Liver (tissue), 3 donors: ENCODE results near the gene MYL6.

Source experiments
- EGR1 ChIP-seq, 2 donors: IDR thresholded peaks; 2 replicates each; pipeline ENCODE4 v1.6.1; 2016 to 2018; ENCODE audit warnings: antibody characterized with exemption in 2 of 2, low read depth in 2 of 2
- GABPA ChIP-seq, 2 donors: IDR thresholded peaks in 1 of 2; conservative IDR thresholded peaks in 1 of 2; 2 replicates each; pipeline ENCODE4 v1.6.1; 2016; ENCODE audit warnings: antibody characterized with exemption in 2 of 2, mild to moderate bottlenecking in 1 of 2, moderate library complexity in 1 of 2
- HNF4A ChIP-seq, 2 donors: conservative IDR thresholded peaks; 2 replicates each; pipeline ENCODE4 v1.6.1; 2016; ENCODE audit warnings: antibody characterized with exemption in 2 of 2, mild to moderate bottlenecking in 2 of 2
- HNF4G ChIP-seq: IDR thresholded peaks from 2 replicates; pipeline ENCODE4 v1.6.1; 2016; ENCODE audit warnings: antibody characterized with exemption
- JUND ChIP-seq, 2 donors: IDR thresholded peaks; 2 replicates each; pipeline ENCODE4 v1.6.1; 2016; ENCODE audit warnings: antibody characterized with exemption in 2 of 2
- RAD21 ChIP-seq, 2 donors: IDR thresholded peaks; 2 replicates each; pipeline ENCODE4 v1.6.1; 2016; ENCODE audit warnings: antibody characterized with exemption in 2 of 2, mild to moderate bottlenecking in 2 of 2
- RXRA ChIP-seq, 2 donors: IDR thresholded peaks; 2 replicates each; pipeline ENCODE4 v1.6.1; 2017 to 2018; ENCODE audit warnings: antibody characterized with exemption in 2 of 2, mild to moderate bottlenecking in 1 of 2
- SP1 ChIP-seq: IDR thresholded peaks from 2 replicates; pipeline ENCODE4 v1.6.1; 2018; ENCODE audit warnings: antibody characterized with exemption, mild to moderate bottlenecking
- YY1 ChIP-seq: IDR thresholded peaks from 2 replicates; pipeline ENCODE4 v1.6.1; 2016; ENCODE audit warnings: antibody characterized with exemption, mild to moderate bottlenecking
- TF ChIP-seq, protein P1 (sequence below): fragments of 150-350 bp; IDR thresholded peaks from 2 replicates; pipeline ENCODE4 v1.5.1; 2017; ENCODE audit warnings: improper control_type of control experiment, low read depth, low read length; ENCODE audit not compliant: missing input control
- TF ChIP-seq, protein P2 (sequence below): IDR thresholded peaks from 2 replicates; pipeline ENCODE4 v1.6.1; 2016; ENCODE audit warnings: antibody characterized with exemption
- TF ChIP-seq, protein P3 (sequence below): IDR thresholded peaks from 2 replicates; pipeline ENCODE4 v1.6.1; 2016; ENCODE audit warnings: antibody characterized with exemption
- TF ChIP-seq, protein P4 (sequence below): IDR thresholded peaks from 2 replicates; pipeline ENCODE4 v1.6.1; 2016; ENCODE audit warnings: antibody characterized with exemption, mild to moderate bottlenecking
- donor health status: healthy.
- donor health status: healthy.

DNA sequence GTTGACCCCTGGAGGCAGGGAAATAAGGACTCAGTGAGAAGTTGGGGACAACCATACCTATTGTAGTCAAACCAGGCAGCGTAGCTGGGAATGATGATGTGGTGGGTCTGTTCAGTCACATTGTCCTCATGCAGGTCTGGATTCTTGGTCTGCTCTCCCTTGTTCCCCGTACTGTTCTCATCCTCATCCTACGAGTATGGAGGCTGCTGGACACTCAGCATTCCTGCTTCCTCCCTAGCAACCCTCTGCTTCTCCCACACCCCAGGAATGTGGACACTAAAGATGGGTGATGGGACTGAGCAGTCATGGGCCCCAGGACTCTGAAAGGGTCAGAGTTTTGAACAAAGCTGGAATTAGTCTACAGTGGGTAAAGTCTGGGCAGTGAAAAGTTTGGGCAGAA lies 20.2 kb downstream of the MYL6 start:
- TF ChIP-seq, protein P1, sequence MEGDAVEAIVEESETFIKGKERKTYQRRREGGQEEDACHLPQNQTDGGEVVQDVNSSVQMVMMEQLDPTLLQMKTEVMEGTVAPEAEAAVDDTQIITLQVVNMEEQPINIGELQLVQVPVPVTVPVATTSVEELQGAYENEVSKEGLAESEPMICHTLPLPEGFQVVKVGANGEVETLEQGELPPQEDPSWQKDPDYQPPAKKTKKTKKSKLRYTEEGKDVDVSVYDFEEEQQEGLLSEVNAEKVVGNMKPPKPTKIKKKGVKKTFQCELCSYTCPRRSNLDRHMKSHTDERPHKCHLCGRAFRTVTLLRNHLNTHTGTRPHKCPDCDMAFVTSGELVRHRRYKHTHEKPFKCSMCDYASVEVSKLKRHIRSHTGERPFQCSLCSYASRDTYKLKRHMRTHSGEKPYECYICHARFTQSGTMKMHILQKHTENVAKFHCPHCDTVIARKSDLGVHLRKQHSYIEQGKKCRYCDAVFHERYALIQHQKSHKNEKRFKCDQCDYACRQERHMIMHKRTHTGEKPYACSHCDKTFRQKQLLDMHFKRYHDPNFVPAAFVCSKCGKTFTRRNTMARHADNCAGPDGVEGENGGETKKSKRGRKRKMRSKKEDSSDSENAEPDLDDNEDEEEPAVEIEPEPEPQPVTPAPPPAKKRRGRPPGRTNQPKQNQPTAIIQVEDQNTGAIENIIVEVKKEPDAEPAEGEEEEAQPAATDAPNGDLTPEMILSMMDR, result no peak
- TF ChIP-seq, protein P2, sequence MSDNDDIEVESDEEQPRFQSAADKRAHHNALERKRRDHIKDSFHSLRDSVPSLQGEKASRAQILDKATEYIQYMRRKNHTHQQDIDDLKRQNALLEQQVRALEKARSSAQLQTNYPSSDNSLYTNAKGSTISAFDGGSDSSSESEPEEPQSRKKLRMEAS, result no peak
- TF ChIP-seq HNF4A (conservative IDR thresholded peaks at IDR 0.05) (no peak), SP1 (no peak), EGR1 (IDR thresholded peaks at IDR 0.05; ENCODE audit: low read depth in 2 of 2) (no peak), HNF4G (no peak), RAD21 (IDR thresholded peaks at IDR 0.05) (no peak), GABPA (IDR thresholded peaks at IDR 0.05 in 1 of 2, conservative IDR thresholded peaks at IDR 0.05 in 1 of 2) (no peak), YY1 (no peak), RXRA (IDR thresholded peaks at IDR 0.05) (no peak), JUND (IDR thresholded peaks at IDR 0.05) (no peak)
- TF ChIP-seq, protein P3, sequence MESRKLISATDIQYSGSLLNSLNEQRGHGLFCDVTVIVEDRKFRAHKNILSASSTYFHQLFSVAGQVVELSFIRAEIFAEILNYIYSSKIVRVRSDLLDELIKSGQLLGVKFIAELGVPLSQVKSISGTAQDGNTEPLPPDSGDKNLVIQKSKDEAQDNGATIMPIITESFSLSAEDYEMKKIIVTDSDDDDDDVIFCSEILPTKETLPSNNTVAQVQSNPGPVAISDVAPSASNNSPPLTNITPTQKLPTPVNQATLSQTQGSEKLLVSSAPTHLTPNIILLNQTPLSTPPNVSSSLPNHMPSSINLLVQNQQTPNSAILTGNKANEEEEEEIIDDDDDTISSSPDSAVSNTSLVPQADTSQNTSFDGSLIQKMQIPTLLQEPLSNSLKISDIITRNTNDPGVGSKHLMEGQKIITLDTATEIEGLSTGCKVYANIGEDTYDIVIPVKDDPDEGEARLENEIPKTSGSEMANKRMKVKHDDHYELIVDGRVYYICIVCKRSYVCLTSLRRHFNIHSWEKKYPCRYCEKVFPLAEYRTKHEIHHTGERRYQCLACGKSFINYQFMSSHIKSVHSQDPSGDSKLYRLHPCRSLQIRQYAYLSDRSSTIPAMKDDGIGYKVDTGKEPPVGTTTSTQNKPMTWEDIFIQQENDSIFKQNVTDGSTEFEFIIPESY, result no peak
- TF ChIP-seq, protein P4, sequence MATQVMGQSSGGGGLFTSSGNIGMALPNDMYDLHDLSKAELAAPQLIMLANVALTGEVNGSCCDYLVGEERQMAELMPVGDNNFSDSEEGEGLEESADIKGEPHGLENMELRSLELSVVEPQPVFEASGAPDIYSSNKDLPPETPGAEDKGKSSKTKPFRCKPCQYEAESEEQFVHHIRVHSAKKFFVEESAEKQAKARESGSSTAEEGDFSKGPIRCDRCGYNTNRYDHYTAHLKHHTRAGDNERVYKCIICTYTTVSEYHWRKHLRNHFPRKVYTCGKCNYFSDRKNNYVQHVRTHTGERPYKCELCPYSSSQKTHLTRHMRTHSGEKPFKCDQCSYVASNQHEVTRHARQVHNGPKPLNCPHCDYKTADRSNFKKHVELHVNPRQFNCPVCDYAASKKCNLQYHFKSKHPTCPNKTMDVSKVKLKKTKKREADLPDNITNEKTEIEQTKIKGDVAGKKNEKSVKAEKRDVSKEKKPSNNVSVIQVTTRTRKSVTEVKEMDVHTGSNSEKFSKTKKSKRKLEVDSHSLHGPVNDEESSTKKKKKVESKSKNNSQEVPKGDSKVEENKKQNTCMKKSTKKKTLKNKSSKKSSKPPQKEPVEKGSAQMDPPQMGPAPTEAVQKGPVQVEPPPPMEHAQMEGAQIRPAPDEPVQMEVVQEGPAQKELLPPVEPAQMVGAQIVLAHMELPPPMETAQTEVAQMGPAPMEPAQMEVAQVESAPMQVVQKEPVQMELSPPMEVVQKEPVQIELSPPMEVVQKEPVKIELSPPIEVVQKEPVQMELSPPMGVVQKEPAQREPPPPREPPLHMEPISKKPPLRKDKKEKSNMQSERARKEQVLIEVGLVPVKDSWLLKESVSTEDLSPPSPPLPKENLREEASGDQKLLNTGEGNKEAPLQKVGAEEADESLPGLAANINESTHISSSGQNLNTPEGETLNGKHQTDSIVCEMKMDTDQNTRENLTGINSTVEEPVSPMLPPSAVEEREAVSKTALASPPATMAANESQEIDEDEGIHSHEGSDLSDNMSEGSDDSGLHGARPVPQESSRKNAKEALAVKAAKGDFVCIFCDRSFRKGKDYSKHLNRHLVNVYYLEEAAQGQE, result no peak
